ENCODE measurements around the gene PRR20G. TPM values are rescaled to one million over a fixed set of nuclear protein-coding genes. Genes with fewer than 3 reads are reported as not detected.
"Not testable (repeated sequence)": the region's sequence is repeated elsewhere in the genome, so short reads cannot be mapped to it uniquely, and the experiment has no call there.

The PRR20G gene
- total and polyA plus RNA-seq, 2 of the 4 experiments (the other 2 are of a cell fraction): not detected

- H3K4me3 ChIP-seq (ENCODE audit: insufficient read depth, low read depth, low read length); H3K79me1 ChIP-seq (ENCODE audit: low read depth in 1 of 2, low read length in 2 of 2); H2BK20ac ChIP-seq (ENCODE audit: low read depth, low read length); intact Hi-C loops (cut with micrococcal nuclease); H4K8ac ChIP-seq (ENCODE audit: low read depth in 2 of 2, low read length in 2 of 2); H4K5ac ChIP-seq (ENCODE audit: low read depth, low read length); H2BK5ac ChIP-seq (ENCODE audit: low read depth, low read length, poor library complexity, severe bottlenecking); H3K14ac ChIP-seq (replicated peaks; ENCODE audit: low read depth, low read length); H3K4me2 ChIP-seq (ENCODE audit: low read depth, low read length); H3K36me3 ChIP-seq (ENCODE audit: control insufficient read depth, insufficient read depth, low read length); H2AK5ac ChIP-seq (ENCODE audit: low read depth, low read length); H4K20me1 ChIP-seq (ENCODE audit: insufficient read depth, low read length); H3K27ac ChIP-seq (ENCODE audit: insufficient read depth, low read length); DNase-seq; H3K4me1 ChIP-seq (ENCODE audit: control insufficient read depth, insufficient read depth, low read length); H2BK15ac ChIP-seq (ENCODE audit: low read depth, low read length); H3K9ac ChIP-seq (ENCODE audit: low read depth, low read length); H3K4ac ChIP-seq (ENCODE audit: low read depth, low read length); H4K91ac ChIP-seq (ENCODE audit: insufficient read depth, low read depth, low read length); H2AFZ ChIP-seq (replicated peaks; ENCODE audit: low read length, poor library complexity); H2BK120ac ChIP-seq (ENCODE audit: low read depth, low read length); in situ Hi-C loops (cut with MboI; ENCODE audit: low sequenced_read_pairs); BruUV-seq (replicated peaks); H3K9me1 ChIP-seq (ENCODE audit: insufficient read depth, low read length); dilution Hi-C loops (cut with HindIII; ENCODE audit: low sequenced_read_pairs, unreplicated experiment); H3K18ac ChIP-seq (ENCODE audit: low read depth, low read length); H3K23ac ChIP-seq (ENCODE audit: low read depth, low read length); POLR2A ChIA-PET (ENCODE audit: unreplicated experiment); H3K56ac ChIP-seq (ENCODE audit: extremely low read depth, insufficient read depth, low read length); H3K27me3 ChIP-seq (ENCODE audit: control insufficient read depth, insufficient read depth, low read length); ATAC-seq (ENCODE audit: low read depth); H2AK9ac ChIP-seq (replicated peaks; ENCODE audit: low read depth, low read length, poor library complexity); CTCF ChIA-PET; H3K9me3 ChIP-seq (ENCODE audit: control insufficient read depth, insufficient read depth, low read length): not testable (repeated sequence)
- no CpG with 5 or more reads among the region's 16 CpGs for WGBS, 2 experiments (ENCODE audit: extremely low coverage in 2 of 2, insufficient read length in 1 of 2)
These were observed 5.8 kb upstream of the PRR20G start for GRCh38 chr3:127293650-127294049.

Measured in IMR-90 (cell line).